Fibroblast of skin of abdomen (primary cell): Measurements from ENCODE around the gene SRRT. TPM values are rescaled to one million over a fixed set of nuclear protein-coding genes. Genes with fewer than 3 reads are reported as not detected.
"Not testable (repeated sequence)": the region's sequence is repeated elsewhere in the genome, so short reads cannot be mapped to it uniquely, and the experiment has no call there.

Source experiments
- DNase-seq: peaks from one replicate; pipeline ENCODE4 v3.0.0-alpha.2; 2013
- polyA plus RNA-seq, 2 experiments: library from polyadenylated mRNA; unstranded; fragments of 120-200 nt; gene quantifications; one replicate each; pipeline ENCODE4 v1.2.1, GENCODE V29; 2013; ENCODE audit not compliant: insufficient read length in 2 of 2

The SRRT gene
- polyA plus RNA-seq (2013, experiment 1 of 2; ENCODE audit: insufficient read length), result 115 TPM
- polyA plus RNA-seq (2013, experiment 2 of 2; ENCODE audit: insufficient read length), result 111 TPM

- peak; percentile 98 for DNase-seq
These were observed at the start of gene SRRT for GRCh38 chr7:100874577-100875355. Gene SRRT (plus strand): TSS chr7:100875103. CDS start chr7:100875591, 488 bp downstream.

- no peak for DNase-seq
These were observed 49.7 kb upstream of the SRRT start for GRCh38 chr7:100825215-100825671.

- peak; percentile 60 for DNase-seq
These were observed 49.0 kb upstream of the SRRT start for GRCh38 chr7:100825751-100826513.

- DNase-seq, result no peak
These were observed 48.2 kb upstream of the SRRT start for GRCh38 chr7:100826514-100827329.

GRCh38 chr7:100827330-100828226 lies 47.3 kb upstream of the SRRT start, which contains the start of gene EPHB4:
Gene EPHB4 (minus strand): TSS chr7:100827523. CDS start chr7:100827030, 493 bp downstream.
- DNase-seq, result peak; percentile 93

GRCh38 chr7:100829150-100829716 lies 45.7 kb upstream of the SRRT start:
- DNase-seq, result no peak

GRCh38 chr7:100830396-100830795 lies 44.5 kb upstream of the SRRT start:
- DNase-seq, result no peak

- DNase-seq, result no peak
These were observed 42.6 kb upstream of the SRRT start for GRCh38 chr7:100832281-100832633.

- DNase-seq, result peak; percentile 39
These were observed 38.7 kb upstream of the SRRT start for GRCh38 chr7:100835903-100836811.

GRCh38 chr7:100836812-100837098 lies 38.1 kb upstream of the SRRT start:
- DNase-seq, result no peak

- DNase-seq, result peak; percentile 93
These were observed 37.6 kb upstream of the SRRT start for GRCh38 chr7:100837099-100837836.

- DNase-seq, result no peak
These were observed 35.5 kb upstream of the SRRT start for GRCh38 chr7:100839361-100839760.

GRCh38 chr7:100840470-100841100 lies 34.3 kb upstream of the SRRT start:
- no peak for DNase-seq

- no peak for DNase-seq
These were observed 27.5 kb upstream of the SRRT start for GRCh38 chr7:100847360-100847759.

GRCh38 chr7:100852048-100852872 lies 22.6 kb upstream of the SRRT start, which contains the start of gene SLC12A9:
Gene SLC12A9 (plus strand): TSS chr7:100852713. CDS start chr7:100854198, 1,485 bp downstream.
- peak; percentile 92 for DNase-seq

GRCh38 chr7:100854146-100854895 lies 20.6 kb upstream of the SRRT start:
- no peak for DNase-seq

GRCh38 chr7:100854899-100855298 lies 20.0 kb upstream of the SRRT start:
- not testable (repeated sequence) for DNase-seq
